Measurements from ENCODE around the gene PCDHGA9.
"Not testable (repeated sequence)": the region's sequence is repeated elsewhere in the genome, so short reads cannot be mapped to it uniquely, and the experiment has no call there.

PCDHGA9 gene

DNA sequence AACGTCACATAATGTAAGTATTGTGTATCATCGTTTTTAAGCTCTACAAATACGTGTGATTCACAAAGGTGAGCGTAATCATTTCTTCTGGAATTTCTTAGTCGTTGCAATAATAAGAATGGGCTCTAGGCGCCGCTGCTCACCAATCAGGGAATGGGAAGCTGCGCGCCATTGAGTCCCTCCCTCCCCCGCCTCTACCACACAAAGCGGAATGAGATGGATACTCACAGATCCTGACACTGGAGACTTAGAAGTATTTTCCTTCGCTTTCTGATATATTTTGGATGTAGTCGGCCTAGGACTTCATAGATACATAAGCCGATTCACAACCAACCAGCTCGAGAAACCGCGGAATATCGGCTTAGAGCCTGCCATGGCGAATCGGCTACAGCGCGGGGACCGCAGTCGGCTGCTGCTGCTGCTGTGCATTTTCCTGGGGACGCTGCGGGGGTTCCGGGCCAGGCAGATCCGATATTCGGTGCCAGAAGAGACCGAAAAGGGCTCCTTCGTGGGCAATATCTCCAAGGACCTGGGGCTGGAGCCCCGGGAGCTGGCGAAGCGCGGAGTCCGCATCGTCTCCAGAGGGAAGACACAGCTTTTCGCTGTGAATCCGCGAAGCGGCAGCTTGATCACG is 18.4 kb downstream of the PCDHGA9 start, which contains the start of gene PCDHGA11:
PCDHGA11 (plus strand) TSS at position 197 of the 634 bp plus-strand sequence; CDS start at position 374, 177 bp downstream.
- H3K4me3 ChIP-seq (ENCODE audit: low read depth, low read length): peak within 1 kb of the TSS; percentile 49
- TF ChIP-seq, protein P1, sequence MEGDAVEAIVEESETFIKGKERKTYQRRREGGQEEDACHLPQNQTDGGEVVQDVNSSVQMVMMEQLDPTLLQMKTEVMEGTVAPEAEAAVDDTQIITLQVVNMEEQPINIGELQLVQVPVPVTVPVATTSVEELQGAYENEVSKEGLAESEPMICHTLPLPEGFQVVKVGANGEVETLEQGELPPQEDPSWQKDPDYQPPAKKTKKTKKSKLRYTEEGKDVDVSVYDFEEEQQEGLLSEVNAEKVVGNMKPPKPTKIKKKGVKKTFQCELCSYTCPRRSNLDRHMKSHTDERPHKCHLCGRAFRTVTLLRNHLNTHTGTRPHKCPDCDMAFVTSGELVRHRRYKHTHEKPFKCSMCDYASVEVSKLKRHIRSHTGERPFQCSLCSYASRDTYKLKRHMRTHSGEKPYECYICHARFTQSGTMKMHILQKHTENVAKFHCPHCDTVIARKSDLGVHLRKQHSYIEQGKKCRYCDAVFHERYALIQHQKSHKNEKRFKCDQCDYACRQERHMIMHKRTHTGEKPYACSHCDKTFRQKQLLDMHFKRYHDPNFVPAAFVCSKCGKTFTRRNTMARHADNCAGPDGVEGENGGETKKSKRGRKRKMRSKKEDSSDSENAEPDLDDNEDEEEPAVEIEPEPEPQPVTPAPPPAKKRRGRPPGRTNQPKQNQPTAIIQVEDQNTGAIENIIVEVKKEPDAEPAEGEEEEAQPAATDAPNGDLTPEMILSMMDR (IDR thresholded peaks at IDR 0.05; ENCODE audit: borderline replicate concordance, insufficient read depth, low read depth, low read length): peak; percentile 64

DNA sequence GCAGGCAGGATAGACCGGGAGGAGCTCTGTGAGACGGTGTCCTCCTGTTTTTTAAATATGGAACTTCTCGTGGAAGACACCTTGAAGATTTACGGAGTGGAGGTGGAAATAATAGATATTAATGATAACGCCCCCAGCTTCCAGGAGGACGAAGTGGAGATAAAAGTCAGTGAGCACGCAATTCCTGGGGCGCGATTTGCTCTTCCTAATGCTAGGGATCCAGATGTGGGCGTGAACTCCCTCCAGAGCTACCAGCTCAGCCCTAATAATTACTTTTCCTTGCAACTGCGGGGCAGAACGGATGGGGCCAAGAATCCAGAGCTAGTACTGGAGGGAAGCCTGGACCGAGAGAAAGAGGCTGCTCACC is 18.9 kb downstream of the PCDHGA9 start:
- TF ChIP-seq, protein P1 (IDR thresholded peaks at IDR 0.05; ENCODE audit: borderline replicate concordance, insufficient read depth, low read depth, low read length): no peak
- H3K4me3 ChIP-seq (ENCODE audit: low read depth, low read length): peak overlapping the region; percentile 49

DNA sequence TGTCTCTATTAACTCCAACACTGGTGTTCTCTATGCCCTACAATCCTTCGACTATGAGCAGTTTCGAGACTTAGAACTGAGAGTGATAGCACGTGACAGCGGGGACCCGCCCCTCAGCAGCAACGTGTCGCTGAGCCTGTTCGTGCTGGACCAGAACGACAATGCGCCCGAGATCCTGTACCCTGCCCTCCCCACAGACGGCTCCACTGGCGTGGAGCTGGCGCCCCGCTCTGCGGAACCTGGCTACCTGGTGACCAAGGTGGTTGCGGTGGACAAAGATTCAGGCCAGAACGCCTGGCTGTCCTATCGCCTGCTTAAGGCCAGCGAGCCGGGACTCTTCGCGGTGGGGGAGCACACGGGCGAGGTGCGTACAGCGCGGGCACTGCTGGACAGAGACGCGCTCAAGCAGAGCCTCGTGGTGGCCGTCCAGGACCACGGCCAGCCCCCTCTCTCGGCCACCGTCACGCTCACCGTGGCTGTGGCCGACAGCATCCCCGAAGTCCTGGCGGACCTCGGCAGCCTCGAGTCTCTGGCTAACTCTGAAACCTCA is 20.2 kb downstream of the PCDHGA9 start:
- TF ChIP-seq, protein P1 (IDR thresholded peaks at IDR 0.05; ENCODE audit: borderline replicate concordance, insufficient read depth, low read depth, low read length): no peak
- H3K4me3 ChIP-seq (ENCODE audit: low read depth, low read length): no peak overlapping the region

DNA sequence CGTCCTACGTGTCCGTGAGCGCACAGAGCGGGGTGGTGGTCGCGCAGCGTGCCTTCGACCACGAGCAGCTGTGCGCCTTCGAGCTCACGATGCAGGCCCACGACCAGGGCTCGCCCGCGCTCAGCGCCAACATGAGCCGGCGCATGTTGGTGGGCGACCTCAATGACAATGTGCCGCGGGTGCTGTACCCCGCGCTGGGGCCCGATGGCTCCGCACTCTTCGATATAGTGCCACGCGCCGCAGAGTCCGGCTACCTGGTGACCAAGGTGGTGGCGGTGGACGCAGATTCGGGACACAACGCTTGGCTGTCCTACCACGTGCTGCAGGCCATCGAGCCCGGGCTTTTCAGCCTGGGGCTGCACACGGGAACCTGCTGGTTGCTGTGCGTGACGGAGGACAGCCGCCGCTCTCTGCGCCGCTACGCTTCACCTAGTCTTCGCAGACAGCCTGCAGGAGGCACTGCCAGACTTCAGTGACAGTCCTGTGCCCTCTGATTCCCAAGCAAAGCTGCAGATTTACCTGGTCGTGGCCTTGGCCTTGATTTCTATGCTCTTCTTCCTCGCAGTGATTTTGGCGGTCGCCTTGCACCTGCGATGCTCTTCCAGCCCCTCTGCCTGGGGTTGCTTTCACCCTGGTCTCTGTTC is 25.3 kb downstream of the PCDHGA9 start:
- TF ChIP-seq, protein P1 (IDR thresholded peaks at IDR 0.05; ENCODE audit: borderline replicate concordance, insufficient read depth, low read depth, low read length): no peak
- H3K4me3 ChIP-seq (ENCODE audit: low read depth, low read length): no peak overlapping the region

DNA sequence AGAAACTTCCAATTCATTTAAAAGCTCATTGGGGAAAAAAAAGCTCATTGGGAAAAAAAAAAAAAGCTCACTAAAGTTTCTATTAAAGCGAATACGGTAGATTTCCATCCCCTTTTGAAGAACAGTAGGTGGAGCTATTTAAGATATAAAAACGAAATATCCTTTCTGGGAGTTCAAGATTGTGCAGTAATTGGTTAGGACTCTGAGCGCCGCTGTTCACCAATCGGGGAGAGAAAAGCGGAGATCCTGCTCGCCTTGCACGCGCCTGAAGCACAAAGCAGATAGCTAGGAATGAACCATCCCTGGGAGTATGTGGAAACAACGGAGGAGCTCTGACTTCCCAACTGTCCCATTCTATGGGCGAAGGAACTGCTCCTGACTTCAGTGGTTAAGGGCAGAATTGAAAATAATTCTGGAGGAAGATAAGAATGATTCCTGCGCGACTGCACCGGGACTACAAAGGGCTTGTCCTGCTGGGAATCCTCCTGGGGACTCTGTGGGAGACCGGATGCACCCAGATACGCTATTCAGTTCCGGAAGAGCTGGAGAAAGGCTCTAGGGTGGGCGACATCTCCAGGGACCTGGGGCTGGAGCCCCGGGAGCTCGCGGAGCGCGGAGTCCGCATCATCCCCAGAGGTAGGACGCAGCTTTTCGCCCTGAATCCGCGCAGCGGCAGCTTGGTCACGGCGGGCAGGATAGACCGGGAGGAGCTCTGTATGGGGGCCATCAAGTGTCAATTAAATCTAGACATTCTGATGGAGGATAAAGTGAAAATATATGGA is 27.9 kb downstream of the PCDHGA9 start, which contains the start of gene PCDHGA12:
PCDHGA12 (plus strand) TSS at position 176 of the 782 bp plus-strand sequence; CDS start at position 429, 253 bp downstream.
- H3K4me3 ChIP-seq (ENCODE audit: low read depth, low read length): peak within 1 kb of the TSS; percentile 60
- TF ChIP-seq, protein P1 (IDR thresholded peaks at IDR 0.05; ENCODE audit: borderline replicate concordance, insufficient read depth, low read depth, low read length): peak; percentile 50; the same call in 1 of the 2 replicates

DNA sequence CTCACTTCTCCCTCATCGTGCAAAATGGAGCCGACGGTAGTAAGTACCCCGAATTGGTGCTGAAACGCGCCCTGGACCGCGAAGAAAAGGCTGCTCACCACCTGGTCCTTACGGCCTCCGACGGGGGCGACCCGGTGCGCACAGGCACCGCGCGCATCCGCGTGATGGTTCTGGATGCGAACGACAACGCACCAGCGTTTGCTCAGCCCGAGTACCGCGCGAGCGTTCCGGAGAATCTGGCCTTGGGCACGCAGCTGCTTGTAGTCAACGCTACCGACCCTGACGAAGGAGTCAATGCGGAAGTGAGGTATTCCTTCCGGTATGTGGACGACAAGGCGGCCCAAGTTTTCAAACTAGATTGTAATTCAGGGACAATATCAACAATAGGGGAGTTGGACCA is 28.7 kb downstream of the PCDHGA9 start:
- H3K4me3 ChIP-seq (ENCODE audit: low read depth, low read length): peak overlapping the region; percentile 60

DNA sequence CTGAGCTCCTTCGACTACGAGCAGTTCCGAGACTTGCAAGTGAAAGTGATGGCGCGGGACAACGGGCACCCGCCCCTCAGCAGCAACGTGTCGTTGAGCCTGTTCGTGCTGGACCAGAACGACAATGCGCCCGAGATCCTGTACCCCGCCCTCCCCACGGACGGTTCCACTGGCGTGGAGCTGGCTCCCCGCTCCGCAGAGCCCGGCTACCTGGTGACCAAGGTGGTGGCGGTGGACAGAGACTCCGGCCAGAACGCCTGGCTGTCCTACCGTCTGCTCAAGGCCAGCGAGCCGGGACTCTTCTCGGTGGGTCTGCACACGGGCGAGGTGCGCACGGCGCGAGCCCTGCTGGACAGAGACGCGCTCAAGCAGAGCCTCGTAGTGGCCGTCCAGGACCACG is 29.7 kb downstream of the PCDHGA9 start:
- H3K4me3 ChIP-seq (ENCODE audit: low read depth, low read length): not testable (repeated sequence)

More for the DNA sequence above, 28.7 kb downstream of the PCDHGA9 start:
- TF ChIP-seq, protein P1 (IDR thresholded peaks at IDR 0.05; ENCODE audit: borderline replicate concordance, insufficient read depth, low read depth, low read length): no peak

DNA sequence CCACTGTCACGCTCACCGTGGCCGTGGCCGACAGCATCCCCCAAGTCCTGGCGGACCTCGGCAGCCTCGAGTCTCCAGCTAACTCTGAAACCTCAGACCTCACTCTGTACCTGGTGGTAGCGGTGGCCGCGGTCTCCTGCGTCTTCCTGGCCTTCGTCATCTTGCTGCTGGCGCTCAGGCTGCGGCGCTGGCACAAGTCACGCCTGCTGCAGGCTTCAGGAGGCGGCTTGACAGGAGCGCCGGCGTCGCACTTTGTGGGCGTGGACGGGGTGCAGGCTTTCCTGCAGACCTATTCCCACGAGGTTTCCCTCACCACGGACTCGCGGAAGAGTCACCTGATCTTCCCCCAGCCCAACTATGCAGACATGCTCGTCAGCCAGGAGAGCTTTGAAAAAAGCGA is 30.1 kb downstream of the PCDHGA9 start:
- H3K4me3 ChIP-seq (ENCODE audit: low read depth, low read length): not testable (repeated sequence)

Data from GM12875 (cell line).